GM21360 (cell line): ENCODE results near the gene ARHGEF25.

Experiments
- ATAC-seq: cut with Tn5 transposase; IDR thresholded peaks from one replicate; pipeline ENCODE4 v1.9.1; 2021; ENCODE audit warnings: mild to moderate bottlenecking, moderate library complexity; ENCODE audit not compliant: unreplicated experiment

Gene ARHGEF25

GRCh38 chr12:57620936-57621496 is 9.8 kb downstream of the ARHGEF25 start:
- no peak for ATAC-seq

GRCh38 chr12:57621497-57622292 is 10.5 kb downstream of the ARHGEF25 start:
- peak; percentile 52 for ATAC-seq

- ATAC-seq, result no peak
These were observed 11.3 kb downstream of the ARHGEF25 start for GRCh38 chr12:57622293-57623245.

- ATAC-seq, result no peak
These were observed 12.2 kb downstream of the ARHGEF25 start for GRCh38 chr12:57623385-57623784.

GRCh38 chr12:57623811-57624390 is 12.7 kb downstream of the ARHGEF25 start:
- ATAC-seq, result no peak

DNA sequence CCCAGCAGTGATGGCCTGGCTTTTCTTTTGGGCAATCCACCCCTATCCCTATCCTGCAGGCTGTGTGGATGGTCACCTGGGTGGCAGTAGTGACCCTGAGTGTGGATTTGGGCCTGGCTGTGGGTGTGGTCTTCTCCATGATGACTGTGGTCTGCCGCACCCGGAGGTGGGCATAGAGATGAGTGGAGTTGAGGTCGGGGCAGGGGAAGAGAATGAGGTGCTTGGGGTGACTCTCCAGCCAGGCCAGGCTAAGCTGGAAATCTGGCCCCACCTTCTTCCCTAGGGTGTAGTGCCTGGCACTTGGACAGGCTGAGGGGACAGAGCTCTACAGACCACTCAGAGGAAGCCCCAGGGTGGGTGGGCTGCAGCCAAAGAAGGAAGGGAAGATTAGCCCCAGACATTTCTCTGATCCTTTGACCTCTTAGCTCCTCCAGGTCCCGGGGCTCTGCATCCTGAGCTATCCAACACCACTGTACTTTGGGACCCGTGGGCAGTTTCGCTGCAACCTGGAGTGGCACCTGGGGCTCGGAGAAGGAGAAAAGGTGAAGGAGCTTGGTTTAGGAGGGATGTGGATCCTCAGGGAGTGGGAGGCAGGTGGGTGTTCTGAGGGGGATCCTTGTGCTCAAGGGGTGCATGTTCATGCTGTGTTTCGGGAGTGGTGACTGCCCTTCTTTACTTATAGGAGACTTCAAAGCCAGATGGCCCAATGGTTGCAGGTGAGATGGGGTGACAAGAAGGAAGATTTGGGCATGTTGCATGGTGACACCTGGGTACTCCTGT is 13.4 kb downstream of the ARHGEF25 start:
- no peak for ATAC-seq

DNA sequence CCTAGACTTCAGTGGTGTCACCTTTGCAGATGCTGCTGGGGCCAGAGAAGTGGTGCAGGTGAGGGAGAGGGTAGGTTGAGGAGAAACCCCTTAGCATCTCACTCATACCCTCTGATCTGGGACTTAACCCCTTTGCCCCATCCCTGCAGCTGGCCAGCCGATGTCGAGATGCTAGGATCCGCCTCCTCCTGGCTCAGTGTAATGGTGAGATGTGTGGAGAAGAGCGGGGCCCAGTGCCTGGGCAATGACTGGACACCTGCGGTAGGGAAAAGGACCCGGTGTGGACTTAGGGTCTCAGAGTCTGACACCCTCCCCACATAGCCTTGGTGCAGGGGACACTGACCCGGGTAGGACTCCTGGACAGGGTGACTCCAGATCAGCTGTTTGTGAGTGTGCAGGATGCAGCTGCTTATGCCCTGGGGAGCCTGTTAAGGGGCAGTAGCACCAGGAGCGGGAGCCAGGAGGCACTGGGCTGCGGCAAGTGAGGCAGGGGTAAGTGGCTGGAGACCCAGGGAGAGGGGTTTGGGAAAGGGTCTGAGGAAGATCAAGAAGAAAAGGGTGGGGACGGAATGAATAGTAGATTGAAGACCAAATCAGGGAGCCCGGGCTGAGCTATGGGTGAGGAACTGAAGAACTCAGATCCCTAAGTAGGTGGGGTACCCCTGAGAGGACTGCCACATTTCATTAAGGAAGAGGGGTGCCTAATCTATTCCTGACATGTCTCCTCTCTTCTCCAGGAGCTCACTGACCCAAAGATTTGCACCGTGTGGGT is 14.2 kb downstream of the ARHGEF25 start:
- ATAC-seq, result no peak

DNA sequence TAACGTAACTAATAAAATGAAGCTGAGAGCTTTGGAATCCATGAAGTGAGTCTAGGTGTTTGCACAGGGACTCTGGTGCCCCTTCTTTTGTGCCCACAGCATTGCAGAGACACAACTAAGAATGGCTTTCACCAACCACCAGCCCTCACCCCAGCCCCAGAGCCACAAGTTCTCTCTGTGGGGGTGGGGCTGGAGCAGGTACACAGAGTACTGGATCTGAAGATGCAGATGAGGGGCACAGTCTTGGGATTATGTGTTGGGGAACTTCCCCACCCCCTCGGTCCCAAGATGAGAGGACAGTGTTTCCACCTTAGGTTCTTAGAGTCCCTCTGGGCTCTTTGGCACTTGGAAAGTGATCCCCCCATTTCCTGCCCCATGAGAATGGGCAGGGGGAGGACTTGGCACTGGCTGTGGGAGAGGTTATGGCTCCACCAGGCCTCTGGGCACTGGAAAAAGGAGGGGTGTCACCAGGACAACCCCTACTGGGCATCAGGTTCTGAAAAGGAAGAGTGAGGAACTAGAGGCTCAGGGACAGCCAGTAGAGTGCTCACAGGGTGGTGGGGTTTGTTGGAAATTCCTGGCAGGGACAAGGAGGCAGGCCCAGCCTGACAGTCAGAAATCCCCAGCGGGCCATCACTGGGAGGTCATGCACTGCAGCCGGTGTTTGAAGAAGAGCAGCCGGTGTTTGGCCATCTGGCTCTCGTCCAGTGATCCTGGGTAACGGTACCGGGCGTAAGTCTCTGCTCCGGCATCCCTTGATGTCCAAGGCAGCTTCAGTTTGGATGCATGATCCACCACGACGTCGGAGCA is 15.1 kb downstream of the ARHGEF25 start:
- no peak for ATAC-seq

DNA sequence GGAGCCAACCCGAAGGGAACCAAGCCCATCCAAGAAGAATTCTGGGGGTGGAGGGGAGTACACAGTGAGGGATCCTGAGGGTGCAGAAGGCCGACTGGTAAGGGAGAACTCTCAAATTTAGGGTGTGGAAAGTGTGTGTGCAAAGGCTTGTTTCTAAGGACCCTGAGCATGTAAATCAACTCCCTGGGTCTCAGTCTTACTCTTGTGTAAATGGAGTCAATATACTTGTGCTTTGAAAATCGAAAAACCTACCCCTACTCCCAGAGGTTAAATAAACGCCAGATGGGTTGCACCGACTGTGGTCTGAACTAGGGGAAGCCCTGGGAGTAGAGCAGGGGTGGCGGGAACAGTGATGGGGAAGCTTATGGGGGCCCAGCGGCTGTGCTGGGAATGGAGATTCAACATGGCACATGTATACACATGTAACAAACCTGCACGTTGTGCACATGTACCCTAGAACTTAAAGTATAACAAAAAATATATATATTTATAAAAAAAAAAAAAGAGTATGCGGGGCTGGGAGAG is 15.7 kb downstream of the ARHGEF25 start:
- ATAC-seq, result no peak

GRCh38 chr12:57627501-57628279 is 16.5 kb downstream of the ARHGEF25 start:
- ATAC-seq, result no peak

- no peak for ATAC-seq
These were observed 17.3 kb downstream of the ARHGEF25 start for GRCh38 chr12:57628280-57629191.

DNA sequence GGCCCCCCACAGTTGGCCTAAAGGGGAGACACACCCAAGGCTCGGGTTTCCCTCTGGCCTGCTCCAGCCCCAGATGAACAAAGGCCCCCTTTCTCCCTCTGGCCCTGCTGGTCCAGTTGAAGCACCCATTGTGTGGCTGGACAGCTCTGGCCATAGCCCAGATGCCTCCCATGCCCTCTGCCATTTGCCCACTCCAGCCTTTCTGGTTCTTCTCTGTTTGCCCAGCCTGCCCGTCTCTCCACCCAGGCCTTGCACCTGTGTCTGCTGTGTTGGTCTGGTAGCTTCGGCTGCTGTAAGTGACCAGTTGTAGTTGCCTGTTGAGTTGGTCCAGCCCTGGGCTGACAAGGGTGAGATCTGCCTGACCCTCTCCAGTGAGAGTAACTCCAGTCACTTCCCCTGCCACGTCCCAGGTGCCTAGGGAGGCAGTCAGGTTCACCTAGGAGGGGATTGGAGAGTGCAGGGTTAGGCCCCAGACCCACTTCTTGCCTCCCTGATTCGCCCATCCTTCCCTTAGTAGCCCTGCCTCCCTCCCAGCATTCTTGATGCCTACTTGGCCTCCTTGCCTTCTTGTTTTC is 18.7 kb downstream of the ARHGEF25 start:
- ATAC-seq, result no peak

- no peak for ATAC-seq
These were observed 19.7 kb downstream of the ARHGEF25 start for GRCh38 chr12:57630891-57631433.

DNA sequence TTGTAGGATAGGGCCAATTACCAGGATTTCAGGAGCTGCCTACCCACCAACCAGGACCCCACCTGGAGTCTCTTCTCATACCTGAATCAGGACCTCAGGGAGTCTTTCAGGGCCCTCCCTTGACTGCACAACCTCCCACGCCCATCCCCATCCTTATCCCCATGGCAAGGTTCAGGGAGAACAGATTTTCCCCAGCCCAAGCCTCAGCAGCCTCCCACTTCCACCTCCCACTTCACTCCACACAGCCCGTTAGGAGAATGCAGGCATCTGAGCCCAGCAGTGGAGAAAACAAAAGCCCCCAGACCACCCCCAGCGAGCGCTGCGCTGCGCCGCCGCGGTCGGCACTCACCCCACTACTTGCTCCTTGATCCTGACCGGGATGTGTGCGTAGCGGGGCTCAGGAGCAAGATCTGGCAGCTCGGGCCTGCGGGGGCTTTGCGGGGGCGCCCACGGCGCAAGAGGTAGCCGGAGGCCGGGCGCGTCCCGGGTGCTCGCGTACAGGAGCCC is 20.4 kb downstream of the ARHGEF25 start:
- ATAC-seq, result no peak

- no peak for ATAC-seq
These were observed 21.1 kb downstream of the ARHGEF25 start for GRCh38 chr12:57632073-57632957.
